Right lobe of liver (tissue), 6 donors: Measurements from ENCODE around the gene KCNK5. TPM values are rescaled to one million over a fixed set of nuclear protein-coding genes. Genes with fewer than 3 reads are reported as not detected.

Experiments used
- ATAC-seq, 4 donors: fragments of 200-7000 bp; cut with Tn5 transposase; one replicate each; pipeline ENCODE4 v1.9.1; 2020; ENCODE audit warnings: mild to moderate bottlenecking in 4 of 4, moderate library complexity in 4 of 4
- DNase-seq, 3 donors: peaks; one replicate each; pipeline ENCODE4 v3.0.0-alpha.2; 2020
- H3K27ac ChIP-seq, 3 donors: fragments of 200-600 bp; one replicate each; pipeline ENCODE4 v1.8.0; 2022
- H3K27me3 ChIP-seq, 2 donors: fragments of 200-600 bp; one replicate each; pipeline ENCODE4 v1.8.0; 2022
- H3K36me3 ChIP-seq, 4 donors: fragments of 200-600 bp; sonication (generic) in 1 of 4; one replicate each; pipeline versions ENCODE4 v1.5.1 to v1.8.0; 2017 to 2022; ENCODE audit warnings: control low read depth in 1 of 4
- H3K4me1 ChIP-seq, 4 donors: fragments of 200-600 bp; sonication (generic) in 1 of 4; one replicate each; pipeline versions ENCODE4 v1.5.1 to v1.8.0; 2017 to 2022; ENCODE audit warnings: control low read depth in 1 of 4
- H3K4me3 ChIP-seq, 3 donors: fragments of 200-600 bp; one replicate each; pipeline ENCODE4 v1.8.0; 2022
- H3K9me3 ChIP-seq, 4 donors: fragments of 200-600 bp; sonication (generic) in 1 of 4; one replicate each; pipeline versions ENCODE4 v1.5.1 to v1.8.0; 2017 to 2022; ENCODE audit warnings: control low read depth in 1 of 4
- POLR2A ChIP-seq: fragments of 450-650 bp; IDR thresholded peaks from one replicate; pipeline ENCODE4 v1.6.1; 2017; ENCODE audit warnings: antibody characterized with exemption, mild to moderate bottlenecking
- WGBS: methylation state at CpG from one replicate; pipeline ENCODE4 v1.1.6; 2018; ENCODE audit warnings: low coverage, low lambda C conversion rate; ENCODE audit not compliant: insufficient coverage; ENCODE audit errors: missing lambda C conversion rate; 5-methylcytosine and 5-hydroxymethylcytosine counted together
- intact Hi-C, 2 donors: fragments of 100-400 bp; cut with DNase I; formaldehyde crosslinking; loops; one replicate each; pipeline versions ENCODE4 v1.11.2 to v1.14.1; 2022
- total RNA-seq, 6 experiments: library from RNA; depleted of rRNA in 2 of 6; stranded (reverse); fragments of >200 nt in 2 of 6; fragmentation: NEBNext Ultra II Directional in 3 of 6; extraction: Animal tissue kit (Norgen Biotek cat#: 25700) in 3 of 6; gene quantifications; one replicate each; pipeline versions ENCODE4 v1.1.0 to v1.2.4, GENCODE V29; 2016 to 2023
- TF ChIP-seq, protein P1 (sequence below), 4 donors: fragments of 200-600 bp in 3 of 4; fragments of 450-650 bp in 1 of 4; IDR thresholded peaks; one replicate each; pipeline versions ENCODE4 v1.5.1 to v1.8.0; 2016 to 2022; ENCODE audit warnings: antibody characterized with exemption in 4 of 4, mild to moderate bottlenecking in 2 of 4
- donor health status: DM: no; HTN: yes; CAD: no.
- donor health status: DM: no; HTN: no; CAD: no.
- donor health status: DM: no; HTN: no; CAD: no.
- donor health status: DM: no; HTN: yes; CAD: no.
- donor health status: DM: no; HTN: yes; CAD: no.

The KCNK5 gene
- total RNA-seq, 6 experiments from 2014 or later = 3.2 to 54.3 (median 6.7) TPM

DNA sequence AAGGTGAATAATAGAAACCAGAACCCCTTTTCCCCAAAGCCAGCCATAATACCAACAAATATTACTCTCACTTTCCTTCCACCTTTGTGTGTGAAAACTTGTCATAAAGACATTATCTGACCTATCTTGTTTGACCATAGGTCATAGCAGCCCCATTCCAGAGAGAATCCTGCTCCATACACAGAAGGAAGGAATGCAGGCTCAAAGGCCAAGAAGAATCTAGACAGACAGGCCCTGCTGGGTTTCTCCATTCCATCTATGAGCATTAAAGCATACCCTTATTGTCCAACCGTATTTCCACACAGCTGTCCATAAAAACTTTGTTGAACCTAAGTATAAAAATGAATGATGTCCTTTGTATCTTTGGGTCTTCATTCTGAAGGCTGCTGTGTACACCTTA lies 40.7 kb upstream of the KCNK5 start:
- Histone ChIP-seq H3K9me3 (no peaks in the 10 kb centered on the region), H3K36me3 (no peaks in the 10 kb centered on the region), H3K27ac (no peak overlapping the region), H3K4me1 (no peaks in the 10 kb centered on the region), H3K4me3 (no peak overlapping the region), H3K27me3 (no peaks in the 10 kb centered on the region)
- TF ChIP-seq POLR2A = no peak
- TF ChIP-seq, protein P1, sequence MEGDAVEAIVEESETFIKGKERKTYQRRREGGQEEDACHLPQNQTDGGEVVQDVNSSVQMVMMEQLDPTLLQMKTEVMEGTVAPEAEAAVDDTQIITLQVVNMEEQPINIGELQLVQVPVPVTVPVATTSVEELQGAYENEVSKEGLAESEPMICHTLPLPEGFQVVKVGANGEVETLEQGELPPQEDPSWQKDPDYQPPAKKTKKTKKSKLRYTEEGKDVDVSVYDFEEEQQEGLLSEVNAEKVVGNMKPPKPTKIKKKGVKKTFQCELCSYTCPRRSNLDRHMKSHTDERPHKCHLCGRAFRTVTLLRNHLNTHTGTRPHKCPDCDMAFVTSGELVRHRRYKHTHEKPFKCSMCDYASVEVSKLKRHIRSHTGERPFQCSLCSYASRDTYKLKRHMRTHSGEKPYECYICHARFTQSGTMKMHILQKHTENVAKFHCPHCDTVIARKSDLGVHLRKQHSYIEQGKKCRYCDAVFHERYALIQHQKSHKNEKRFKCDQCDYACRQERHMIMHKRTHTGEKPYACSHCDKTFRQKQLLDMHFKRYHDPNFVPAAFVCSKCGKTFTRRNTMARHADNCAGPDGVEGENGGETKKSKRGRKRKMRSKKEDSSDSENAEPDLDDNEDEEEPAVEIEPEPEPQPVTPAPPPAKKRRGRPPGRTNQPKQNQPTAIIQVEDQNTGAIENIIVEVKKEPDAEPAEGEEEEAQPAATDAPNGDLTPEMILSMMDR (IDR thresholded peaks at IDR 0.05) = no peak
- ATAC-seq = no peak
- intact Hi-C loops = no loop called here
- DNase-seq = no peak
- WGBS = 80% methylated on average over 1 of the region's 1 CpG

DNA sequence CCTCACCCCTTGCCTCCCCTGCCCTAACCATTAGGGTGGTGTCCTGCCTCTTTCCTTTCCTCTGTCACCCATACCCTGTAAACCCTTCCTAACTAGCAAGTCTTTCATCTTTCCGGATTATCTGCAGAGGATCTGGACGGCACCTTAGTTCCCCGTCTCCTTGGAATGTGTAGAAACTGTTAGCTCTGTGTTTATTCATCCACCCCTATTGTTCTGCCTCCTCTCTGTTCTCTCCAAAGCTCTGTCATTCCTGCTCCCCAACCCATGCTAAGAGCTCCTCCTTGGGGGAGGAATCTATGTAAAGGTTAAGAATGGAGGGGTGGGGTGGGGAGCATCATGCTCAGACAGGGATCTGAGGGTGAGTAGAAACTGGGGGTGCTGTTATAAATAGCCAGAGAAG lies 39.4 kb upstream of the KCNK5 start:
- TF ChIP-seq, protein P1 (IDR thresholded peaks at IDR 0.05) = no peak
- TF ChIP-seq POLR2A = no peak
- Histone ChIP-seq H3K27ac (no peak overlapping the region), H3K9me3 (no peaks in the 10 kb centered on the region), H3K4me1 (no peaks in the 10 kb centered on the region), H3K36me3 (no peaks in the 10 kb centered on the region), H3K4me3 (no peak overlapping the region), H3K27me3 (no peaks in the 10 kb centered on the region)
- DNase-seq (no peak), ATAC-seq (no peak)
- WGBS = 85% methylated on average over 3 of the region's 3 CpGs
- intact Hi-C loops = no loop called here

DNA sequence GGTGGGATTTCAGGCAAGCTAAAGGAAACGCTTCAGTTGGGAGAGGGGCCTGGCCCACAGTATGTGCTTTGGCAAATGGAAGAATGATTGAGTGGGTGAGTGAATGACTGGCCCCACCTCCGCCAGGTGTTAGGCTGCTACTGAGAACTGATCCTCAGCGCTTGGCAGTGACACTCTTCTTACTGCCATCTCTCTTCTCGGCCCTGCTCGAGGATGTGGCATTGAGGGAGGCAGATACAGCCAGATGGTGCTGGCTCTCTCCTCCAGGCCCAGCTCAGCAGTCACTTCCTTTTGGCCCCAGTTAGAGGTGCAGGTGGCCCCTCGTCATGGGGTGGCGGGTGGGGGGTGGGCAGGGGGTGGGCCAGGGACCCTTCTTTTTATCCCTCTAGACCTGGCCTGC lies 38.9 kb upstream of the KCNK5 start:
- no peak for DNase-seq
- intact Hi-C loops = no loop called here
- Histone ChIP-seq H3K9me3 (no peaks in the 10 kb centered on the region), H3K27ac (no peak overlapping the region), H3K4me3 (no peak overlapping the region), H3K27me3 (no peaks in the 10 kb centered on the region), H3K36me3 (no peaks in the 10 kb centered on the region), H3K4me1 (peaks cover 0 to 5% (median 2%) of the 10 kb centered on the region in 4 donors)
- whole genome bisulfite sequencing = 88% methylated on average over 6 of the region's 7 CpGs
- TF ChIP-seq, protein P1 (IDR thresholded peaks at IDR 0.05) = no peak
- no peak for TF ChIP-seq POLR2A
- ATAC-seq = no peak

DNA sequence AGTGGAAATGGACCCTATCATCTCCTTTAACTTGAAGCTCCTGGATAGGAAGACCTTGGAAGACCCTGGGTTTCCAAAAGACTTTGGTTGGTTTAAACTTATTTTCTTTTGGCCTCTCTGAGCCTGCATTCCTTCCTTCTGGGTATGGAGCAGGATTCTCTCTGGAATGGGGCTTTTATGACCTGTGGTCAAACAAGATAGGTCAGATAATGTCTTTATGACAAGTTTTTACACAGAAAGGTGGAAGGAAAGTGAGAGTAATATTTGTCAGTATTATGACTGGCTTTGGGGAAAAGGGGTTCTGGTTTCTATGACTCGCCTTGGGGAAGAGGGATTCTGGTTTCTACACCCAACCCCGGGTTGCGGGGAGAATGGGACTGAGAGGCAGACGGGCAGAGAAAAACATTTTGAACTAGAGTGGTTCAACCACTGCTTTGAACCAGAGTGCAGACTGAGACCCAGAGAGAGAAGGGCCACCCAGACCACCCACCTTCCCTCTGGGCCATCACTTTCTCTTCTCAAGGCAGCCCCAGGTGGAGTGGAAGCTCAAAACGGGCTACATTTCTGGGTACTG lies 37.6 kb upstream of the KCNK5 start:
- H3K27me3 ChIP-seq = no peaks in the 10 kb centered on the region
- WGBS = 64% methylated on average over 4 of the region's 5 CpGs
- H3K9me3 ChIP-seq = no peaks in the 10 kb centered on the region
- TF ChIP-seq POLR2A = no peak
- TF ChIP-seq, protein P1 (IDR thresholded peaks at IDR 0.05) = no peak
- H3K36me3 ChIP-seq = no peaks in the 10 kb centered on the region
- no peak overlapping the region for H3K4me3 ChIP-seq
- DNase-seq = no peak
- no peak overlapping the region for H3K27ac ChIP-seq
- intact Hi-C loops = no loop called here
- ATAC-seq = no peak
- peaks cover 0 to 10% (median 3%) of the 10 kb centered on the region in 4 donors for H3K4me1 ChIP-seq

DNA sequence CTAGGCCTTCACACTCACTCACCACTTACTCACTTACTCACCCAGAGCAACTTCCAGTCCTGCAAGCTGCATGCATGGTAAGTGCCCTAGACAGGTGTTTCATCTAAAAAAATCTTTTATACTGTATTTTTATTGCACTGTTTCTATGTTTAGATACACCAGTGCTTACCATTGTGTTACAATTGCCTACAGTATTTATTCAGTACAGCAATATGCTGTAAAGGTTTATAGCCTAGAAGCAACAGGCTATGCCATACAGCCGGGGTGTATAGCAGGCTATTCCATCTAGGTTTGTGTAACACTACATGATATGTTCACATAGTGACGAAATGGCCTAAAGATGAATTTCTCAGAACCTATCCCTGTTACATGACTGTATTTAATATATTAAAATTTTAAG lies 37.1 kb upstream of the KCNK5 start:
- intact Hi-C loops = no loop called here
- Histone ChIP-seq H3K27me3 (no peaks in the 10 kb centered on the region), H3K36me3 (no peaks in the 10 kb centered on the region), H3K4me1 (peaks cover 0 to 10% (median 3%) of the 10 kb centered on the region in 4 donors), H3K27ac (no peak overlapping the region), H3K9me3 (no peaks in the 10 kb centered on the region), H3K4me3 (no peak overlapping the region)
- 71% methylated on average over 2 of the region's 2 CpGs for WGBS
- no peak for TF ChIP-seq POLR2A
- TF ChIP-seq, protein P1 (IDR thresholded peaks at IDR 0.05) = no peak
- DNase-seq (no peak), ATAC-seq (no peak)
